AG10803 (cell line): ENCODE results near the gene RASAL3.

Source experiments
- DNase-seq: peaks from one replicate; pipeline ENCODE4 v3.0.0; 2010; ENCODE audit warnings: low read depth
- H3K4me3 ChIP-seq: 2 replicates; pipeline ENCODE4 v1.5.1; 2011; ENCODE audit warnings: mild to moderate bottlenecking, low read length, control low read depth
- TF ChIP-seq, protein P1 (sequence below): conservative IDR thresholded peaks from 2 replicates; pipeline ENCODE4 v1.5.1; 2011; ENCODE audit warnings: mild to moderate bottlenecking, low read length, control low read depth, inconsistent platforms

Gene RASAL3

DNA sequence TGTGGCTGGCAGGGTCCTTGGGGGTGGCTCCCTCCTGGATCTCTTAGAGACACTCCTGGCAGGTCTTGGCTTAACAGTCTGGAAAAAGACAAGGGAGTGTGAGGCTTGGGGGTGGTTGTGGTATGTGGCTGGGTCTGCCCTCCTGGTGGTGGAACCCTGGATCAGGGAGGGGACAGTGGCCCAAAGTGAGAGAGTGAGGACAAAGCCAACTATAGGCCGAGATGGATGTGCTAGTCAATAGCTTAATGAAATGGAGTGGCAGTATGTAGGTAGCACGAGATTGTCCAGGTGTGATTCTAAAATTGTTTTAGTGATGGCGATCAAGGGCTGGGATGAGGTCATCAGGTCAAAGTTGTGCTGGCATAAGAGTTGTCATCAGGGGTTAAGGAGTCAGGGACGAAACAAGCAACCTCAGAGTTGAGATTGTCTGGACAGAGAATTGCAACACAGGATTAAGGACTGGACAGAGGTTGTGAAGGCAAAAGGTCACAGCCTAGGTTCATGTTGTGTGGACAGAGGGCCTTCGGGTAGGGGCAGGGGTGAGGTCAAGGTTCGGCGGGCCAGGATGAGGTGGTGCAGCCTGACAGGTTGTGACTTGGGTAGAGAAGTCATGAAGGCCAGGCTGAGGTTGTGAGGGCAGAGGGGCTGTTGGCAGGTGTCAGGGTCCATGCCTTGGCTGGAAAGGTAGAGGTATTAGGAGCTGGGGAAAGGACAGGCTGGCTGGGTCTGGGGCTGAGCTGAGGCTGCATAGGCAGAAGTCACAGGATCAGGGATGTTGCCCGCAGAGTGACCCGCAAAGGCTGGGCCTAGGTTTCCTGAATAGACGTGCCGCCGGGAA lies 4.5 kb upstream of the RASAL3 start:
- TF ChIP-seq, protein P1, sequence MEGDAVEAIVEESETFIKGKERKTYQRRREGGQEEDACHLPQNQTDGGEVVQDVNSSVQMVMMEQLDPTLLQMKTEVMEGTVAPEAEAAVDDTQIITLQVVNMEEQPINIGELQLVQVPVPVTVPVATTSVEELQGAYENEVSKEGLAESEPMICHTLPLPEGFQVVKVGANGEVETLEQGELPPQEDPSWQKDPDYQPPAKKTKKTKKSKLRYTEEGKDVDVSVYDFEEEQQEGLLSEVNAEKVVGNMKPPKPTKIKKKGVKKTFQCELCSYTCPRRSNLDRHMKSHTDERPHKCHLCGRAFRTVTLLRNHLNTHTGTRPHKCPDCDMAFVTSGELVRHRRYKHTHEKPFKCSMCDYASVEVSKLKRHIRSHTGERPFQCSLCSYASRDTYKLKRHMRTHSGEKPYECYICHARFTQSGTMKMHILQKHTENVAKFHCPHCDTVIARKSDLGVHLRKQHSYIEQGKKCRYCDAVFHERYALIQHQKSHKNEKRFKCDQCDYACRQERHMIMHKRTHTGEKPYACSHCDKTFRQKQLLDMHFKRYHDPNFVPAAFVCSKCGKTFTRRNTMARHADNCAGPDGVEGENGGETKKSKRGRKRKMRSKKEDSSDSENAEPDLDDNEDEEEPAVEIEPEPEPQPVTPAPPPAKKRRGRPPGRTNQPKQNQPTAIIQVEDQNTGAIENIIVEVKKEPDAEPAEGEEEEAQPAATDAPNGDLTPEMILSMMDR, result no peak
- H3K4me3 ChIP-seq, result no peak overlapping the region
- DNase-seq, result no peak

- DNase-seq, result no peak
- TF ChIP-seq, protein P1, result no peak
- H3K4me3 ChIP-seq, result no peak overlapping the region
Observed at GRCh38 chr19:15467734-15468214, 3.4 kb upstream of the RASAL3 start.

GRCh38 chr19:15466851-15467733 lies 2.7 kb upstream of the RASAL3 start:
- H3K4me3 ChIP-seq, result no peak overlapping the region
- DNase-seq, result peak; percentile 28
- TF ChIP-seq, protein P1, result no peak

DNA sequence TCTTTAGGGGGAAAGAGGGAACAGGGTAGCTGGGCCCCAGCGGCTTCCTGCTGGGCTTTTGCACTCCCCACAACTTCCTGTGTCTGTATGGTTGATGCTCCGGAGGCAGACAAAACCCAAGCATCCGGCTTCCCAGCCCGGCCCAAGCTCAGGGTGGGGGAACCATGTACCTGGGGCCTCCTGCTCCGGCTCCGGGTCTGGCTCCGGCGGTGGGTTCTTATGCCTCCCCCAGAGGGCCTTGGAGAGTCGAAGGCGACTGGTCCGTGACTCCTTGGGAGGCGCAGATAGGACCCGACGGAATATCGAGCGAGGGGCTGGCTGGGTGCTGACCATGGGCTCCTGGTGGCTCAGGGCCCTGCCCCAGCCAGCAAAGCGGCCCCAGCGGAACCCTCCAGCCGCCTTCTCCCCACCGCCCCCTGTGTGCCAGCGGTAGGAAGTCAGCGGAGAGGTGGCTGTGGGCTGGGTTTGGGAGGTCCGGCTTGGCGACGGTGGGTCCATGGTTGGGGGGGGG lies 428 bp downstream of the RASAL3 start:
- no peak overlapping the region for H3K4me3 ChIP-seq

DNA sequence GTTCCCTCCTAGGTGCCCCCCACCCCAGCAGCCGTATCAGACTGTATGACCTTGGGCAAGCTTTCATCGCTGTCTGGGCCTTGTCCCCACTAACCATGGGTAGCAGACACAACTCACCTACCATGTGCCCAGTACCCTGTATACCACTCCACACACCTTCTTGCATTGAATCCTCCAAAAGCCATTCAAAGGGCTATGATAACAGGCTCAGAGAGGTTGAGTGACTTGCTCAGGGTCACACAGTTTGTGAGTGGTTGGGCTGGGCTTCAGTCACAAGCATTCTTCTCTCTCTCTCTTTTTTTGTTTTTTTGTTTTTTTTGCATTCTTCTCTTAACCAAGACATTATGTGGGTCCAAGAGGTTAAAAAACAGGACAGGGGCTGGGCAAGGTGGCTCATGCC lies 2.6 kb downstream of the RASAL3 start:
- no peak overlapping the region for H3K4me3 ChIP-seq
- no peak for DNase-seq
- TF ChIP-seq, protein P1, result no peak

More for the DNA sequence above, 428 bp downstream of the RASAL3 start:
- DNase-seq, result no peak
- TF ChIP-seq, protein P1, result no peak

GRCh38 chr19:15457701-15458484 lies 6.5 kb downstream of the RASAL3 start:
- no peak overlapping the region for H3K4me3 ChIP-seq
- no peak for DNase-seq
- TF ChIP-seq, protein P1, result no peak
